HepG2 (cell line): ENCODE results near the gene NUPR2. TPM values are rescaled to one million over a fixed set of nuclear protein-coding genes. Genes with fewer than 3 reads are reported as not detected.

Experiments used
- CCAR2 ChIP-seq: fragments of 200-400 bp; formaldehyde crosslinking; optimal IDR thresholded peaks from 2 replicates; pipeline ENCODE3; 2018; ENCODE audit warnings: low read depth, mild to moderate bottlenecking, low read length, moderate library complexity
- CHCHD3 ChIP-seq: sonication (generic); formaldehyde crosslinking; IDR thresholded peaks from 2 replicates; pipeline ENCODE4 v1.8.0; 2022; ENCODE audit warnings: mild to moderate bottlenecking, missing genetic modification reagents, moderate library complexity
- CSRNP1 ChIP-seq: sonication (generic); formaldehyde crosslinking; IDR thresholded peaks from 2 replicates; pipeline ENCODE4 v1.8.1; 2023; ENCODE audit warnings: mild to moderate bottlenecking, missing genetic modification reagents
- DR1 ChIP-seq: sonication (generic); formaldehyde crosslinking; IDR thresholded peaks from 2 replicates; pipeline ENCODE4 v1.8.0; 2021; ENCODE audit warnings: mild to moderate bottlenecking, missing genetic modification reagents, inconsistent platforms
- ELF1 ChIP-seq: sonication (generic); formaldehyde crosslinking; IDR thresholded peaks from 2 replicates; pipeline ENCODE4 v1.4.0; 2020; ENCODE audit warnings: missing genetic modification reagents
- HOXA7 ChIP-seq: sonication (generic); formaldehyde crosslinking; IDR thresholded peaks from 2 replicates; pipeline ENCODE4 v1.8.1; 2022; ENCODE audit warnings: mild to moderate bottlenecking, missing genetic modification reagents, moderate library complexity
- JUNB ChIP-seq: sonication (generic); formaldehyde crosslinking; IDR thresholded peaks from 2 replicates; pipeline ENCODE4 v1.8.0; 2022; ENCODE audit warnings: missing genetic modification reagents, mild to moderate bottlenecking, borderline replicate concordance
- KDM3A ChIP-seq: IDR thresholded peaks from 2 replicates; pipeline ENCODE4 v1.6.1; 2018; ENCODE audit warnings: low read depth, missing compliant biosample characterization
- MYNN ChIP-seq: sonication (generic); formaldehyde crosslinking; IDR thresholded peaks from 2 replicates; pipeline ENCODE4 v1.4.0; 2020; ENCODE audit warnings: mild to moderate bottlenecking, low read depth, missing genetic modification reagents
- POGZ ChIP-seq: sonication (generic); formaldehyde crosslinking; IDR thresholded peaks from 2 replicates; pipeline ENCODE4 v1.4.0; 2020; ENCODE audit warnings: mild to moderate bottlenecking, missing genetic modification reagents
- RARA ChIP-seq: IDR thresholded peaks from 2 replicates; pipeline ENCODE4 v1.6.1; 2016; ENCODE audit warnings: missing genetic modification reagents, missing compliant biosample characterization
- REPIN1 ChIP-seq: sonication (generic); formaldehyde crosslinking; IDR thresholded peaks from 2 replicates; pipeline ENCODE4 v1.8.0; 2022; ENCODE audit warnings: missing genetic modification reagents, low read depth, mild to moderate bottlenecking, borderline replicate concordance
- SAFB2 ChIP-seq: sonication (generic); formaldehyde crosslinking; IDR thresholded peaks from 2 replicates; pipeline ENCODE4 v1.5.1; 2020; ENCODE audit warnings: missing genetic modification reagents, low read depth, mild to moderate bottlenecking, borderline replicate concordance
- SNAPC2 ChIP-seq: sonication (generic); formaldehyde crosslinking; IDR thresholded peaks from 2 replicates; pipeline ENCODE4 v1.8.1; 2022; ENCODE audit warnings: mild to moderate bottlenecking, missing genetic modification reagents
- ZBTB42 ChIP-seq: sonication (generic); formaldehyde crosslinking; IDR thresholded peaks from 2 replicates; pipeline ENCODE4 v1.5.0; 2020; ENCODE audit warnings: mild to moderate bottlenecking, missing genetic modification reagents
- ZMYM2 ChIP-seq: sonication (generic); formaldehyde crosslinking; IDR thresholded peaks from 2 replicates; pipeline ENCODE4 v1.8.0; 2022; ENCODE audit warnings: mild to moderate bottlenecking, missing genetic modification reagents
- ZNF232 ChIP-seq: sonication (generic); formaldehyde crosslinking; IDR thresholded peaks from 2 replicates; pipeline ENCODE4 v1.4.0; 2020; ENCODE audit warnings: missing genetic modification reagents, borderline replicate concordance
- ZNF24 ChIP-seq: fragments of 450-650 bp; IDR thresholded peaks from 2 replicates; pipeline ENCODE4 v1.6.1; 2017; ENCODE audit warnings: antibody characterized with exemption, mild to moderate bottlenecking
- ZNF510 ChIP-seq: sonication (generic); formaldehyde crosslinking; IDR thresholded peaks from 2 replicates; pipeline ENCODE4 v1.4.0; 2020; ENCODE audit warnings: low read depth, mild to moderate bottlenecking, missing genetic modification reagents
- ZNF562 ChIP-seq: sonication (generic); formaldehyde crosslinking; IDR thresholded peaks from 2 replicates; pipeline ENCODE4 v1.8.0; 2022; ENCODE audit warnings: missing genetic modification reagents, borderline replicate concordance
- ZNF660 ChIP-seq: sonication (generic); formaldehyde crosslinking; IDR thresholded peaks from 2 replicates; pipeline ENCODE4 v1.5.1; 2020; ENCODE audit warnings: mild to moderate bottlenecking, low read depth, missing genetic modification reagents, borderline replicate concordance
- ZSCAN25 ChIP-seq: sonication (generic); formaldehyde crosslinking; IDR thresholded peaks from 2 replicates; pipeline ENCODE4 v1.8.0; 2022; ENCODE audit warnings: mild to moderate bottlenecking, missing genetic modification reagents
- polyA plus RNA-seq, 8 experiments: library from polyadenylated mRNA; depleted of rRNA in 3 of 8; stranded (reverse) in 7 of 8; unstranded in 1 of 8; fragments of >200 nt; fragmentation: Illumina TruSeq in 4 of 8; extraction: Trizol in 4 of 8; gene quantifications; 2 replicates each; pipeline versions ENCODE4 v1.2.1 to v1.2.3, GENCODE V29; 2011 to 2016; ENCODE audit warnings: low read depth in 4 of 8, missing spikeins in 1 of 8, mixed read lengths in 1 of 8; ENCODE audit not compliant: insufficient read depth in 1 of 8
- total RNA-seq, 5 experiments: library from RNA; depleted of rRNA; stranded (reverse); fragments of >200 nt; fragmentation: Illumina TruSeq; extraction: Trizol; gene quantifications; 2 replicates each; pipeline ENCODE4 v1.2.3, GENCODE V29; 2016; ENCODE audit warnings: low read depth in 1 of 5
- TF ChIP-seq, protein P1 (sequence below): IDR thresholded peaks from 2 replicates; pipeline ENCODE4 v1.6.1; 2016; ENCODE audit warnings: low read depth, borderline replicate concordance
- TF ChIP-seq, protein P2 (sequence below): sonication (generic); IDR thresholded peaks from 2 replicates; pipeline ENCODE4 v1.6.1; 2016; ENCODE audit warnings: low read depth, borderline replicate concordance
- TF ChIP-seq, protein P3 (sequence below): sonication (generic); formaldehyde crosslinking; conservative IDR thresholded peaks from 2 replicates; pipeline ENCODE4 v1.4.0; 2020; ENCODE audit warnings: missing genetic modification reagents

The NUPR2 gene
- total and polyA plus RNA-seq, 2 of the 13 experiments (the other 11 are each of a cell fraction or from before 2014, with no cell fraction given) = not detected

DNA sequence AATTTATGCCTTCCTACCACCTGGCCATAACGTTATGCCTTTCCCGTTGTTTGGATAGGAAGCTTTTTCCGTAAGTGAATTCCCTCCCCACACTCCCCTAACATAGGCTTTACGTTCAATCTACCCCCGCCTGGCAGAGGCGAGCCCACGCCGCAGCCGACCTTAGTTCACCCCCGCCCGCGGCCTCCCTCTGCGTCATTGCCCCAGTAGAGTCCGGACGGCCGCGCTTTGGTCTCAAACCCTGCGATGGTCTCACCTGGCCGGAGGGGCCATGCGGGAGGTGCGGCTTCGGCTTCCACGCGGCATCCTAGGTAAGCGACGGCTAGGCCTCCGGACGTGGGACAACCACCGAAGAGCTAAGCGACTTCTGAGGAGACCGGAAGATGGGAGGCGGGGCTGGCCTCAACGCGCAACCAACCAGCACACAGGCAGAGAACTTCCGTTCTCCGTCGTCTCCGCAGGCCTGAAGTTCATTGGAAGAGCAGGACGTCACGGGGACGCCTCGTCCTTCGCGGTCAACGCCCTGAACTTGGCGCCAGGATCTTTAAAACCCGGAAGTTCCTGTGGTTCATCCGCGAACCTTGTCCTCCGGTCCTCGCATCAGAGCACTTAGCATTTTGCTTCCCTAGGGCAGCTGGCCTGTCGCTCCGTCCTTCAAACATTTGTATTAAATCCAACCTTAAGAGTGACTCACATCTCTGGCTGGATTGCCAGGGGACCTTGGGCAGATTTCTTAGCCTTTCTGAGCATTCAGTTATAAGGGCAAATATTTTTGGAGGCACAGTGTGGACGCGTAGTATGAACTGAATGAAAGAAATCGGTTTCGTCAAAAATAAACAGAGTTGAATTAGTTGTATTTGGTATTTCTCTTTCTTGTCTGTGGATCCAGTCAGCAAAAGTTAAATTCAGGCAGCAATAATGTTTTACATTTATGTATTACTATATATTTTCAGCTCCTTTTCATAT, 9.8 kb downstream of the NUPR2 start, which contains the start of gene CHCHD2 (continued):
- TF ChIP-seq MYNN (CRISPR knock-in tag) (no peak), CSRNP1 (no peak; the same call in 1 of the 2 replicates), DR1 (CRISPR knock-in tag) (no peak; the same call in none of the 2 replicates), POGZ (CRISPR knock-in tag) (peak; percentile 93), SAFB2 (CRISPR knock-in tag) (peak; percentile 44; the same call in 1 of the 2 replicates), ZNF24 (no peak; the same call in 1 of the 2 replicates), ZBTB42 (CRISPR knock-in tag) (peak; percentile 69; the same call in 1 of the 2 replicates), KDM3A (peak; percentile 58), ZNF562 (CRISPR knock-in tag) (no peak), CHCHD3 (CRISPR knock-in tag) (no peak), ELF1 (CRISPR knock-in tag) (peak; percentile 96), JUNB (peak; percentile 33), REPIN1 (CRISPR knock-in tag) (peak; percentile 58; the same call in 1 of the 2 replicates), HOXA7 (CRISPR knock-in tag) (no peak), ZNF510 (CRISPR knock-in tag) (no peak), ZNF232 (CRISPR knock-in tag) (peak; percentile 92; the same call in 1 of the 2 replicates), RARA (CRISPR knock-in tag) (no peak; the same call in 1 of the 2 replicates), ZNF660 (CRISPR knock-in tag) (no peak), ZMYM2 (CRISPR knock-in tag) (peak; percentile 57; the same call in 1 of the 2 replicates), CCAR2 (no peak), SNAPC2 (CRISPR knock-in tag) (no peak), ZSCAN25 (CRISPR knock-in tag) (no peak)
- TF ChIP-seq, protein P1, sequence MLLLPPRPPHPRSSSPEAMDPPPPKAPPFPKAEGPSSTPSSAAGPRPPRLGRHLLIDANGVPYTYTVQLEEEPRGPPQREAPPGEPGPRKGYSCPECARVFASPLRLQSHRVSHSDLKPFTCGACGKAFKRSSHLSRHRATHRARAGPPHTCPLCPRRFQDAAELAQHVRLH (CRISPR knock-in tag) = peak; percentile 76; the same call in 1 of the 2 replicates
- TF ChIP-seq, protein P2, sequence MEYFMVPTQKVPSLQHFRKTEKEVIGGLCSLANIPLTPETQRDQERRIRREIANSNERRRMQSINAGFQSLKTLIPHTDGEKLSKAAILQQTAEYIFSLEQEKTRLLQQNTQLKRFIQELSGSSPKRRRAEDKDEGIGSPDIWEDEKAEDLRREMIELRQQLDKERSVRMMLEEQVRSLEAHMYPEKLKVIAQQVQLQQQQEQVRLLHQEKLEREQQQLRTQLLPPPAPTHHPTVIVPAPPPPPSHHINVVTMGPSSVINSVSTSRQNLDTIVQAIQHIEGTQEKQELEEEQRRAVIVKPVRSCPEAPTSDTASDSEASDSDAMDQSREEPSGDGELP = peak; percentile 37; the same call in 1 of the 2 replicates
- TF ChIP-seq, protein P3, sequence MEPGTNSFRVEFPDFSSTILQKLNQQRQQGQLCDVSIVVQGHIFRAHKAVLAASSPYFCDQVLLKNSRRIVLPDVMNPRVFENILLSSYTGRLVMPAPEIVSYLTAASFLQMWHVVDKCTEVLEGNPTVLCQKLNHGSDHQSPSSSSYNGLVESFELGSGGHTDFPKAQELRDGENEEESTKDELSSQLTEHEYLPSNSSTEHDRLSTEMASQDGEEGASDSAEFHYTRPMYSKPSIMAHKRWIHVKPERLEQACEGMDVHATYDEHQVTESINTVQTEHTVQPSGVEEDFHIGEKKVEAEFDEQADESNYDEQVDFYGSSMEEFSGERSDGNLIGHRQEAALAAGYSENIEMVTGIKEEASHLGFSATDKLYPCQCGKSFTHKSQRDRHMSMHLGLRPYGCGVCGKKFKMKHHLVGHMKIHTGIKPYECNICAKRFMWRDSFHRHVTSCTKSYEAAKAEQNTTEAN (CRISPR knock-in tag) = 0 out of 2 replicates have a peak, but pooled peaks have one; percentile 50
